Sigmoid colon (tissue), 4 donors: ENCODE measurements around the gene LPAR1.

ENCODE experiments used
- EP300 ChIP-seq, 4 donors: sonication (generic); formaldehyde crosslinking; IDR thresholded peaks; one replicate each; pipeline ENCODE4 v1.6.1; 2017; ENCODE audit warnings: antibody characterized with exemption in 4 of 4
- POLR2A ChIP-seq, 2 donors: fragments of 450-650 bp; IDR thresholded peaks; one replicate each; pipeline ENCODE4 v1.6.1; 2016; ENCODE audit warnings: antibody characterized with exemption in 2 of 2, mild to moderate bottlenecking in 2 of 2, moderate library complexity in 2 of 2

DNA sequence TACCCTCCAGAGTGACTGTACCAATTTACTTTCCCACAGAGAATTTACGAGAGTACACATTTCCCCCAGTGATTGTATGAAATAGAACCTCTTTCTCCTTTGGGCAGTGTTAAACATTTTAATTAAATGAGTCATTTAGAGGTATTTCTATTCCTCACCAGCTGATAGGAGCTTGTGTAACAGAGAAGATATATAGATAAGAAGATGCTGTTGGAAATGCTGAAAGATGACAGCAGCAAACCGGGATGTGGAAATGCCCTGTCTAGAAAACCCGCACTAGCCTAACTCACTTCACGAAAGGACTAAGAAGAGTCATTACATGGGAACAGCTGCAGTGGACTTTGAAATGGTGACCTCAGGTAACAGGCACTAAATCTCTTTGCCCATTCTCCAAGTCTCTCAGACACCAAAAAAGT lies 68.3 kb downstream of the LPAR1 start:
- TF ChIP-seq POLR2A (IDR thresholded peaks at IDR 0.05) = no peak
- TF ChIP-seq EP300 (IDR thresholded peaks at IDR 0.05) = no peak
